HG03521 (cell line): ENCODE measurements around the gene SLCO4A1.
A peak's percentile ranks its signal among the peaks of the same experiment; 100 is the strongest.

Source experiments
- ATAC-seq: cut with Tn5 transposase; IDR thresholded peaks from one replicate; pipeline ENCODE4 v1.9.1; 2021; ENCODE audit warnings: mild to moderate bottlenecking, moderate library complexity; ENCODE audit not compliant: unreplicated experiment

SLCO4A1 gene, protein sequence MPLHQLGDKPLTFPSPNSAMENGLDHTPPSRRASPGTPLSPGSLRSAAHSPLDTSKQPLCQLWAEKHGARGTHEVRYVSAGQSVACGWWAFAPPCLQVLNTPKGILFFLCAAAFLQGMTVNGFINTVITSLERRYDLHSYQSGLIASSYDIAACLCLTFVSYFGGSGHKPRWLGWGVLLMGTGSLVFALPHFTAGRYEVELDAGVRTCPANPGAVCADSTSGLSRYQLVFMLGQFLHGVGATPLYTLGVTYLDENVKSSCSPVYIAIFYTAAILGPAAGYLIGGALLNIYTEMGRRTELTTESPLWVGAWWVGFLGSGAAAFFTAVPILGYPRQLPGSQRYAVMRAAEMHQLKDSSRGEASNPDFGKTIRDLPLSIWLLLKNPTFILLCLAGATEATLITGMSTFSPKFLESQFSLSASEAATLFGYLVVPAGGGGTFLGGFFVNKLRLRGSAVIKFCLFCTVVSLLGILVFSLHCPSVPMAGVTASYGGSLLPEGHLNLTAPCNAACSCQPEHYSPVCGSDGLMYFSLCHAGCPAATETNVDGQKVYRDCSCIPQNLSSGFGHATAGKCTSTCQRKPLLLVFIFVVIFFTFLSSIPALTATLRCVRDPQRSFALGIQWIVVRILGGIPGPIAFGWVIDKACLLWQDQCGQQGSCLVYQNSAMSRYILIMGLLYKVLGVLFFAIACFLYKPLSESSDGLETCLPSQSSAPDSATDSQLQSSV

DNA sequence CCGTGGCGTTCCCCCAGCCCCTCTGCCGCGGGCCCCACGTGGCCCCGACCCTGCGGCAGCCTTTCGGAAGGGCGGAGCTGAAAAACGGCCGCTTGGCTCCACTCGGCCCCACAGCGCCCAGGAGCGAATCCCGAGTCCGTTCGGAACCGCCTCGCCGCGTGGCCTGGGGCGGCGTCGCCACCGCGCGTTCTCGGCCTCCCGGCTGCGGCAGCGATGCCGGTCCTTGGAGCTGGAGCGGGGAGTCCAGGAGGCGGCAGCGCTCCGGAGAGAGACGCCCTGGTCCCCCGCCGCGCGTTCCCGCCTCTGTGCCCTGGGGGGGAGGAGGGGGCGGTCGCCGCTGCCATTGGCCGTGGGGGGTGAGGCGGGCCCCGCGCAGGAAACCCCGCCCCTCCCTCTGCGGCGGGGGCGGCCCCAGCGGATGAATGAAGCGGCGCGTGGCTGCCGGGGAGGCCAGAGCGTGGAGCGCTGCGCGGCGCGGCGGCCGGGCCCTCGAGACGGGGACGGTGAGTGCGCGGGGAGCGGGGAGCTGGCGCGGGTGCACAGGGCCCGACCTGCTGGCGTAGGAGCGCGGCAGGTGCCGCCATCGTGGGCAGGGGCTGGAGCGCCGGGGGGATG is at the start of gene SLCO4A1:
SLCO4A1 (plus strand) TSS at position 453 of the 615 bp plus-strand sequence. CDS start 13,952 bp downstream, outside the sequence.
- ATAC-seq, result peak; percentile 59

DNA sequence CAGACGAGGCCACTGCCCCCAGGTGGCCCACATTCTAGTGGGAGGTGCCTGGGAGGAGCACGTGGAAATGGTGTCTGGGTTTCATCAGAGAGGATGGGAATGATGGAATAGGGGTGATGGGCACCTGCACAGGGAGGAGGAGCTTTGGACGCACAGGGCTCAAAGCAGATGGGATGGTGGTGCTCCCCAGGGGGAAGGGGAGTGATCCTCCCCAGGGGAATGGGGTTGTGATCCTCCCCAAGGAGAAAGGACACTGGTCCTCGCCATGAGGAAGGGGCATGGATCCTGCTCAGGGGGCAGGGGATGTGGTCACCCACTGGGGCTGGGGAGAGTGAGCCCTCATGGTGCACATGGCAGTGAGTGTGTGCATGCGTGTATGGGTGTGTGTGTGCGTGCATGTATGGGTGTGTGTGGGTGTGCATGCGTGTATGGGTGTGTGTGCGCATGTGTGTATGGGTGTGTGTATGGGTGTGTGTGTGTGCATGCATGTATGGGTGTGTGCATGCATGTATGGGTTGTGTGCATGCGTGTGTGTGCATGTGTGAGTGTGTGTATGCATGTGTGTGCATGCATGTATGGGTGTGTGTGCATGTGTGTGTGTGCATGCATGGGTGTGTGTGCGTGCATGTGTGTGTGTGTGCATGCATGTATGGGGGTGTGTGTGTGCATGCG is 49.7 kb upstream of the SLCO4A1 start:
- no peak for ATAC-seq

DNA sequence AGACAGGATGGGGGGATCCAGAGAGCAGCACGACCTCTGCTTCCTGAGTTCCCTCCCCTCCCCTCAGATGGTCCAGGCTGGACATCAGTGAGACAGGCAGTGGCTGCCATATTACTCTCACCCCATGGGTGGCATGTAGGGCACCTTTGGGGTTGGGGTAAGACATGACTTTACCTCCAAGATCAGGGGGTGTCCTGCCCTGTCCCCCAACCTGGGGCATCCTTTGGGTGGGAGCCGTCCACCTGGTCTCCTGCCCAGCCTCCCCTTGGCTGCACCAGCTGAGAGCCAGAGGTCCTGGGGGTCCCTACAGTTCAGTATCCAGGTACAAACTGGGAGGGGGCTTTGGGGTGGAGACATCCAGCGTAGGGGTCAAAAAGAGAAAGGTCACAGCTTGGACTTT is 48.7 kb upstream of the SLCO4A1 start:
- no peak for ATAC-seq

DNA sequence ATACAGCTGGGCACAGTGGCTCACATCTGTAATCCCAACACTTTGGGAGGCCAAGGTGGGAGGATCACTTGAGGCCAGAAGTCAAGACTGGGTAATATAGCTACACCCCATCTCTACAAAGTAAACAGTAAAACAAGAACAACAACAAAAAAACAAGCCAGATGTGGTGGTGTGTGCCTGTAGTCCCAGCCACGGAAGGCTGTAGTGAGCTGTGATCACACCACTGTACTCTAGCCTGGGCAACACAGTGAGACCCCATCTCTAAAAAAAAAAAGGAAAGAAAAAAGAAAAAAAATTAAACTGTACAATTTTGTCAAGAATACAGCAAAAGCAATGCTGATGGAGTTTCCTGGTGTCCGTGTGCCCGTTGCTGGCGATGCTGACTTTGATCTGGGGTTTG is 47.2 kb upstream of the SLCO4A1 start:
- ATAC-seq, result no peak

DNA sequence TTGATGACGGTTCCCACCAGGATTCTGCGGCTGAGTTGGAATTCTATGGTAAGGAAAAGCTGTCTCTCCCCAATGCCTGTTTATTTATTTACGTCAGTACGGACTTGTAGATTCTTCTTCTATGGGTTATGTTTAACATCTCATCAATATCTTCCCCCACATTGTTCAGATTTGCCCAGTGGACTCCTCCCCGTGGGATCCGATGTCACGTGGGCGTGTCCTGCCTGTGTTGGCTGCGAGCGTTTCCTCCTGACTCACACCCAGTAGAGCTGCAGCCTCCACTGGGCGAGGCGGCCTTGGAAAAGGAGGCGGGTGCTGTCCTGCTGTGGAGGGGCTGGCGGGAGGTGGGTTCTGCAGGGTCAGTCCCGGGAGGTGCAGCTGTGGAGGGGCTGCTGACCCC is 46.8 kb upstream of the SLCO4A1 start:
- no peak for ATAC-seq

DNA sequence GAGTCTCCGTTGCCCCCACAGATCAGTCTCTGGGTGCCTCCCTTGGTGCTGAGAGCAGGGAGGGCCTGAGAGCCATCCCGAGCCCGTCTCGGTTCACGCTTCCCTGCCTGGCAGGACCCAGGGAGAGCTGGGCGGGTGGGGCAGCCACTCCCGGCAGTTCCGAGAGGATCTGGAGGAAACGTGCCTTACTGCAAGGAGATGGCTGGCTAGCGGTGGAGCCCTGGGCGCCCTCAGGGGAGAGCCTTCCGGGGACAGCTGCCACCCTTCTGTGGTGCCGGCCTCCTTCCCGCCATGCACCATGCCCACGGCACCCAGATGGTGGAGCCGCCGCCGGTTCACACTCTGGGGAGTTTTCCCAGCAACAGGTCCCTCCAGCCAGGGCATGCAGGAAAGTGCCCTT is 45.8 kb upstream of the SLCO4A1 start:
- no peak for ATAC-seq

DNA sequence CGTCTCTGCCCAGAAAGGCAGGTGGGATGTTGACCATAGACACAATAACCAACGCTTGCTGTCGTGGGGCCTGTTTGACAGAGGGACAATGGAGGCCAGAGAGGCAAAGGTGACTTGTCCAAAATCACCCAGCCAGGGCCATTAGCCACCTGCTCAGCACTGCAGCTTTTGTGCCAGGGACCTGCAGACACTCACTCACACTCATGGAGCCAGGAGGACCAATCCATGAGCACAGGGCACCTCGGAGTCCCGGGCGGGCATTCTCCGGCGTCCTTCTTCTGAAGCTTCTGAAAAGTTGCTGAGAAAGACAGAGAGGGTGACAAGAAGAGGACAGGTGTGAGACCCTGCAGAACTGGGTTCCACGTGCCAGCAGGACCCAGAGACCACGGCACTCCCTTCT is 45.4 kb upstream of the SLCO4A1 start:
- ATAC-seq, result no peak

DNA sequence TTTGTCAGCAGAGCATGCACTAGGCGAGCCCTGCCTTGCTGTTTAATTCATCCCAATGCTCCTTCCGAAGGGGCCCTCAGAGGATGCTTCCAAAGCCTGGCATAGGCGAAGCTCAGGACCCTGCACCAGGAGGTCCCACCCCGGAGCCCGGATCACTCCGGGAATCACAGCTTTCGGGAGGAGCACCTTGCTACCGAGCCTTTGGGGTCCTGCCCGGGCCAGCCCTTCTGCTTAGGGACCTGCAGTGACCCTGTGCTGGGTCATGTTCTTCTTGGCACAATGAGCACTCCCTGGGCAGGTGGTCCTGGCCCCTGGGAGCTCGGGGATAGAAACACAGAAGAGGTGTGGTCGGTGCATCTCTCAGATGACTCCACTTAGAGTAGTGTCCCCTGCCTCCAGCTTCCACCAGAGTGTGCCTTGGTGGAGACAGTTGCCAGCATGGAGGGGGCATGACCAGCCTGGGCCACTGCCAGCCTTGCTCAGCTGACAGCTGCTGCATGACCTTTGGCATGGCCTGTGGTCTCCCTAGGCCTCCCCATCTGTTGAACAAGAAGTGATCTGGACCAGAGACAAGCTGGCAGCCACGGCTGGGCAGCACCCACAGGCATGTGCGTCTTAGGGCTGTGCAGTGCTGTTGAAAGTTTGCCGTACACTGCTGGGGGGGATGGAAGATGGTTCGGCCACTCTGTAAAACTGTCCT is 44.7 kb upstream of the SLCO4A1 start:
- no peak for ATAC-seq

DNA sequence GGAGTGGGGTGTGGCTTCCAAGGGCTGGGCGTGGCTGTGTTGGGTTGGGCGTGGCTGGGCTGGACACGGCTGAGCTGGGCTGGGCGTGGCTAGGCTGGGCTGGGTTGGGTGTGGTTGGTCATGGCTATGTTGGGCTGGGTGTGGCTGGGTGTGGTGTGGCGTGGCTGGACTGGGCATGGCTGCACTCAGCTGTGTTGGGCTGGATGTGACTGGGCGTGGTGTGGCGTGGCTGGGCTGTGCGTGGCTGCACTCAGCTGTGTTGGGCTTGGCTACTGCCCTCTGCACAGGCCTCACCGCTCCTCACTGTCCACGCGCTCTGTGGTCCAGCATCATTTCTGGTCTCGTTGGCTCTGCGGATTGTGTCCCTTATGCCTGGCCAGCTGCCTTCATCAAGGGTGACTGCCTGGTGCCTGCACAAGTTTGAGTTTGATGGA is 43.5 kb upstream of the SLCO4A1 start:
- ATAC-seq, result no peak

DNA sequence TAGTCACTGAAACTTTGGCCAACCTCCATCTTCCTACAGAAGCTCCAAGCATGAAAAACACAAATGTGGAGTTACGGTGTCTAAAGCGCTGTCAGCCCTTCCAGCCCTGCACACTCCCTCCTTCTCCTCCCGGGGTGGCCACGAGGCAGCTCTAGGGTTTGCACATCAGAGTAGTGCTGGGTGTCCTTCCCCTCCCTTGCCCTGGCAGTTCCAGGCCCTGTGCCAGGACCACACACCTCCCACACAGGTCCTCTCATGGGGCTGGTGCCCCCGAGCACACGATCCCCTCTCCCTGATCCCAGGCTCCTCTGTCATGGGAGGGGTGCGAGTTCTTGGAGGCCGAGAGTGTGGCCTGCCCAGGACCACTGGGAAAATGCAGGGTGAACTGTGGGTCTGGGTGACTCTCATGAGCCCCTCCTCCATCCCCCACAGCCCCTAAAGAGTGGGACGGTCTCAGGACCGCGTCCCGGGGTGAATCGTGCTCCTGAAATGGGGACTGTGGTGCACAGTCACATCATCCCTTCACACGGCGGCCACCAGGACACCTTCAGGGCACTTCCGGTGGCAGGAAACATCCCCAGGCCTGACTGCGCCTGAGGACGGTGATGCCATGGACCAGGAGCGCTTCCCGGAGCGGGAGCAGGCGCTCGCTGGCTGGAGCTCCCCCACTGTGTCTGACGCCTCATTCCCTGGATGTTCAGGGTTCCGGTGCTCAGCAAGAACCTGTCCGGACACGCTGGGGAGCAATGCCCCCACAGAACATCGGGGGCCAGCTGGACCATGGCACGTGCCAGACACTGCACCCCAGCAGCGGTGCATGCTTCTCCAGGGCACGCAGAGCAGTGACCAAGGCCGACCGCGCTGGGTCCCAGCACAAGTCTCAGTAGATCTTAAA is 42.8 kb upstream of the SLCO4A1 start:
- no peak for ATAC-seq

DNA sequence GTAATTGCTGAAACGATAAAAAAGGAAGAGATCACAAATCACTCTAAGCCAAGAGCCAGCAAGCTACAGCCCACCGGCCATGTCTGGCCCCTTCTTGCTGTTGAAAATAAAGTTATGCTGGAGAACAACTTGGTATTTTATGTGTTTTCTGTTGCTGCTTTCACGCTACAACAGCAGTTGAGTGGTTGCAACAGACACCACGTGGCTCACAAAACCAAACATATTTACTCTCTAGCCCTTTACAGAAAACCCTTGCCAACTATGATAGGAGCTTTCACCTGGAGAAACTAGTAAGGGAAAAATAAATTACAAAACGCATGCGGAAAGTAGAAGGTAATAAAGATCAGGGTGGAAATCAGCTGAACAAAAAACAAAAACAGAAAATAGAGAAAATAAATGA is 41.1 kb upstream of the SLCO4A1 start:
- ATAC-seq, result no peak

DNA sequence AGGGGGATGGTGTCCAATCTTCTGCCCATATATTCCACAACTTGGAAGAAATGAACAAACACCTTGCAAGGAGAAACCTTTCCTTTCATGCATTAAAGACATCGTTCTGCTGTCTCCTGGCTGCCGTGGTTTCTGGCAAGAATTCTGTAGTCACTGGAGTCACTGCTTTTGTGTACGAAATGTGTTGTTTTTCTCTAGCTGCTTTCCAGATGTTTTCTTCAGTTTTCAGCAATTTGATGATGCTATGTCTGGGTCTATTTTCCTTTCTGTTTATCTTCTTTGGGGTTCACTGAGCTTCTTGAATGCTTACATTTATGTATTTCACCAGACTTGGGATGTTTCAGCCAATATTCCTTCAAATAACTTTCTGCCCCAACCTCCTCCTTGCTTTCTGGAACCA is 40.6 kb upstream of the SLCO4A1 start:
- no peak for ATAC-seq

DNA sequence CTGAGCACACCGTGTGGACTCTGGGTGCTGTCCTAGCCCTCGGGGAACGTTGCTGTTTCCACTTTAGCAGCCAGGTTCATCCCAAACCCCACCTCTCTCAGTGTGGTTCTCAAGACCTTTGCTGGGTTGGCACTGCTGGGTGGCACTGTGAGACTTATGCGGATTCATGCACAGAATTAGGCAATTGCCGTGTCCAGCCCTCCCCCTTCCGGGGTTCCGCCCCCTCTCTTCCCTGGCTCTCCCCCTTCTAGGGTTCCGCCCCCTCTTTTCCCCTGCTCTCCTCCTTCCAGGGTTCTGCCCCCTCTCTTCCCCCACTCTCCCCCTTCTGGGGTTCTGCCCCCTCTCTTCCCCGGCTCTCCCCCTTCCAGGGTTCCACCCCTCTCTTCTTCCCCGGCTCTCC is 39.8 kb upstream of the SLCO4A1 start:
- ATAC-seq, result no peak

DNA sequence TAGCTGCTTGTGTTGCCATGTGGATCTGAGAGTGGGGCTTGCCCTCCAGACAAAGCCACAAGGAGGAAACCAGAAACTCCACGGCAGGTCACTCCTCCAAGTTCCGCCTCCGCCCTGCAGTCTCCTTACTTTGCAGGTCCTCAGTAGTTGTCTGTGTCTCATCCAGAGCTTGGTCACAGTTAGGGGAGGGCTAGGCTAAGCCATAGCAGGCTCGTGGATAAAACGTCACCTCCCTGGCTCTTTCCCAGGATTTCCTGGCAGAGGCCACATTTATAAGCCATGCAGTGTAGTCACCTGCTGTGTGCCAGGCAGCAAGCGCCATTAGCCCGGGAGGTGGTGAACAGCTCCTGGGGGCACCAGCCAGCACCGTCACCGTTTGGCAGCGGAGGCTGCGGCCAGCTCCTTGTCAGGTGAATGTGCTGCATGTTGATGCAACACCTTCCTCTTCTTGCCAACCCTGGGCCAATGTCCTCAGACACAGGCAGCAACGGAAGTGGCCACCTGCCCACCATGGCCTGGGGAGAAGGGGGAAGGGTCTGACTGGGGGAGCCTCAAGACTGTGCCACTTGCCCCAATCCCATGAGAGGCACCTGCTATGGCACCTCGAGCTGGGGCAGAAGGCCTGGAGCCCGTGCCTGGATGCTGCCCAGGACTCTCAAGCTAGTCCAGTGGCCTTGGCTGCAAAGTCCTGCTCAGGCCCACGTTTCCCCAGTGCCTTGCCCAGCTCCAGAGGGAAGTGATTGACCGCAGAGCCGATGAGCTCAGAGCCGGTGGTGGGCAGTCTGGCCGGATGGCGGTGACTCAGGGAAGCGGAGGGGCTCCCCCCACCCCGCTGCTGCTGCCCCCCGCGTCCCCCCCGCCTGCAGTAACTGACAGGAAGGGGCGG is 39.0 kb upstream of the SLCO4A1 start:
- no peak for ATAC-seq

DNA sequence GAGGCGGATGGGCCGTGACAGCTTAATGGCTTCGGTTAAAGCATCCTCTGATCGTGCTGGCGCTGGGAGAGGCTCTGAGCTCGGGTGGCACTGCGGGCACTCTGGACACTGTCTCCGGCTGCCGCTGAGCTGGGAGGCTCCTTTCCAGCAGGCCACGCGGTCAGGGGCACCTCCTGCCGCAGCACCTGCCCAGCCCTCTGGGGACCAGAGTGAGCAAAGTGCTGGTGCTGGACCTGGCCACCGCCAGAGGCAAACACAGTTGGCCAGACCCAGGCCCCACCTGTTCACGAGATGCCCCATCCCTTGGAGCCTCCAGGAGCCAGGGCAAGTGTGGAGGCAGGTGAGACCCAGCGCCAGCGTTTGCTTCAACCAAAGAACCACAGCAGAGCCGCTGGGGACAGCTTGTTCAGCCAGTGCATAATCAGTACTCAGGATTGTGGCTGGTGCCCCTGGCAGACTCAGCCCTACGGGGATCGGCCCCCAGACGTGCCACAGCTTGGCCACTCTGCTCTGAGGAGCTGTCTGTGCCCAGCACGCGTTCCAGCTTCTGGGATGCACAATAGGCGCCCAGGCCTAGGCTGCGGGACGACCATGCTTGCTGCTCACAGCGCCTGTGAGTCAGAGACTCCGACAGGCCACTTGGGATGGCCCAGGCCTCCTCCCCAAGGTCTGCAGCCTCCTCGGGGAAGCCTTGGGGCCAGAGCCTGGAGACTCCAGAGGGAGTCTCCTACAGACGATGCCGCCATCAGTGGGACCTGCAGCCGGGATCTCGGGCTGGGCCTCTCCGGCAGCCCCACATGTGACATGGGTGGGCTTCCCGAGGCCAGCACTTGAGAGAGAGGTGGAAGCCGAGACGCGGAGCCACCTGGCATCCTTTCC is 38.2 kb upstream of the SLCO4A1 start:
- ATAC-seq, result no peak

DNA sequence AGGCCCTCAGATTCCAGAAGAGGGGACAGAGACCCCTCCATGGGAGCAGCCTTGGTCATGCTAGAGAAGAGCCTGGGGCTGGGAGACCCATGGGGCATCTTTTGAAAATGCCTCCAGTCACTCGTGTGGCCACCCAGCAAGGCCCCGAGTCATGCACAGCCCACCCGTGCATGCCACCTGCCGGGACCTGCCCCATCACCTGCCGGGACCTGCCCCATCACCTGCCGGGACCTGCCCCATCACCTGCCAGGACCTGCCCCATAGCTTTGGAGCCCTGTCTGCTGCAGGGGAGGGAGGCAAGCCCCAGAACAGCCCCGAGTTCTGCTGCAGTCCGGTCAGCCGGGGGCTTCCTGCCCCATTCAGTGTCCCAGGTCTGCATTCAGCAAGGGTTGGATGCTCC is 37.5 kb upstream of the SLCO4A1 start:
- ATAC-seq, result no peak

DNA sequence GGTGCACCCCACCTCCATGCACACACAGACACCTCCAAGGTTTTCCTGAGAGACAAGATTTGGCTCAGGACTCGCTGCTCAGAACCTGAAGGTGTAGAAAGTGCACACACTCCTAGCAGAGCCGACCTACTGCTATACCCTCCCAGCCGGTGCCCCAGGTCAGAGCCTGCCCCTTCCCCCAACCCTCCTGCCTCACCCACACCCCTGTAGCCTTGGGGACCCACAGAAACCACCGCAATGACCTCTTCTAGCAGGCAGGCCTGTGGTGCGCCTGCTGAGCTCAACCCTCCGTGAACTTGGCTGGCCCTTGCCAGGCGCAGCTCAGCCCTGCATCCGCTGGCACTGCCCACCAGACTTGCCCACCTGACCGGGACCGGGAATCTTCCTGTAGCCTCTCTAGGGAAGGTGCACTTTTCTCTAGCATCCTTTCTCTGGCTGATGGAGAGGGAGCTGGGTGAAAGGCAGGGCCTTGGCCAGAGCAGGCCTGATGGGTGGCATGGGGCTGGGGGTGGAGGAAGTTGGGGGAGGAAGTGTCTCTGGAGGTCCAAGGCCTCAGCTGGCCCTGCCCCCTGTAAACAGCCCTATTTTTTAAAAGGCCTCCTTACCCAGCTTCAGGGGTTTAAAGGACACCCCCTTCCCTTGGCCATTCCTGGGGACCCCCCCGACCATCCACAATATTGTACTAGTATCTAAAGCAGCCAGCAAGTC is 36.9 kb upstream of the SLCO4A1 start:
- ATAC-seq, result no peak
